Peyer's patch (tissue), 4 donors: ENCODE results near the gene RNU1-2.
"Not testable (repeated sequence)": the region's sequence is repeated elsewhere in the genome, so short reads cannot be mapped to it uniquely, and the experiment has no call there.

Experiments
- POLR2A ChIP-seq, 2 donors: fragments of 450-650 bp; IDR thresholded peaks; one replicate each; pipeline ENCODE4 v1.5.1; 2017; ENCODE audit warnings: antibody characterized with exemption in 2 of 2, mild to moderate bottlenecking in 2 of 2, moderate library complexity in 2 of 2
- TF ChIP-seq, protein P1 (sequence below), 6 experiments: fragments of 450-650 bp in 4 of 6; fragments of 200-600 bp in 2 of 6; sonication (generic) in 1 of 6; IDR thresholded peaks; one replicate each; pipeline ENCODE4 v1.5.1; 2017 to 2019; ENCODE audit warnings: antibody characterized with exemption in 6 of 6, mild to moderate bottlenecking in 3 of 6, moderate library complexity in 1 of 6

DNA sequence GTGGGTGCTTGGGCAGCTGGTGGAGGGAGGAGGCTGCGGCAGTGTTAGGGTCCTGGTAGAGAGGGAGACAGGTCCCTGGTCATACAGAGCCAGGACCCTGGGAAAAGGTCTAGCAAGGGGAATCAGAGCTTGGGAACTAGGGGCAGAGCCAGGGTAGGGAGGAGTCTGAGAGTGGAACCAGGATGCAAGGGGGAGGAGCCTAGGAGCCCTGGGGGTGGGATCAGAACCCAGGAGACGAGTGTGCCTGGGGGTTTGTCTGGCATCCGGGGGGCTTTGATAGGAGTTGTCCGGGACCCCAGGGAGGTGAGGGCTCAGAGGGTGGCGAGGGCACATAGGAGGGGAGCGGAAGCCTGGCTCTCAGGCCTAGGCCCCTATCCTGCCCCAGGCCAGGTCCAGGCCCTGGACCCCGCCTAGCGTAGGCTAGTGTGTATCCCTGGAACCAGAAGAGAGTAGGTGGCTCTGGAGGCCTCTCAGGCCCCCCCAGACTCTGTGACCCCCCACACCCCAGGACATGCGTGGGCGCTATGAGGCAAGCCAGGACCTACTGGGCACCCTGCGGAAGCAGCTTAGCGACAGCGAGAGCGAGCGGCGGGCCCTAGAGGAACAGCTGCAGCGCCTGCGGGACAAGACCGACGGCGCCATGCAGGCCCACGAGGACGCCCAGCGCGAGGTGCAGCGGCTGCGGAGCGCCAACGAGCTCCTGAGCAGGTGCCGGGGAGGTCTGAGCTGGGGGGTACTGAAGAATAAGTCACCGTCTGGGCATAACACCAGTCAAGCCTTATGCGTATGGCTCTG is 43.8 kb downstream of the RNU1-2 start:
- not testable (repeated sequence) for TF ChIP-seq POLR2A (IDR thresholded peaks at IDR 0.05)
- TF ChIP-seq, protein P1, sequence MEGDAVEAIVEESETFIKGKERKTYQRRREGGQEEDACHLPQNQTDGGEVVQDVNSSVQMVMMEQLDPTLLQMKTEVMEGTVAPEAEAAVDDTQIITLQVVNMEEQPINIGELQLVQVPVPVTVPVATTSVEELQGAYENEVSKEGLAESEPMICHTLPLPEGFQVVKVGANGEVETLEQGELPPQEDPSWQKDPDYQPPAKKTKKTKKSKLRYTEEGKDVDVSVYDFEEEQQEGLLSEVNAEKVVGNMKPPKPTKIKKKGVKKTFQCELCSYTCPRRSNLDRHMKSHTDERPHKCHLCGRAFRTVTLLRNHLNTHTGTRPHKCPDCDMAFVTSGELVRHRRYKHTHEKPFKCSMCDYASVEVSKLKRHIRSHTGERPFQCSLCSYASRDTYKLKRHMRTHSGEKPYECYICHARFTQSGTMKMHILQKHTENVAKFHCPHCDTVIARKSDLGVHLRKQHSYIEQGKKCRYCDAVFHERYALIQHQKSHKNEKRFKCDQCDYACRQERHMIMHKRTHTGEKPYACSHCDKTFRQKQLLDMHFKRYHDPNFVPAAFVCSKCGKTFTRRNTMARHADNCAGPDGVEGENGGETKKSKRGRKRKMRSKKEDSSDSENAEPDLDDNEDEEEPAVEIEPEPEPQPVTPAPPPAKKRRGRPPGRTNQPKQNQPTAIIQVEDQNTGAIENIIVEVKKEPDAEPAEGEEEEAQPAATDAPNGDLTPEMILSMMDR (IDR thresholded peaks at IDR 0.05), result not testable (repeated sequence)
